ENCODE data around the gene NPS.

NPS gene, protein sequence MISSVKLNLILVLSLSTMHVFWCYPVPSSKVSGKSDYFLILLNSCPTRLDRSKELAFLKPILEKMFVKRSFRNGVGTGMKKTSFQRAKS

DNA sequence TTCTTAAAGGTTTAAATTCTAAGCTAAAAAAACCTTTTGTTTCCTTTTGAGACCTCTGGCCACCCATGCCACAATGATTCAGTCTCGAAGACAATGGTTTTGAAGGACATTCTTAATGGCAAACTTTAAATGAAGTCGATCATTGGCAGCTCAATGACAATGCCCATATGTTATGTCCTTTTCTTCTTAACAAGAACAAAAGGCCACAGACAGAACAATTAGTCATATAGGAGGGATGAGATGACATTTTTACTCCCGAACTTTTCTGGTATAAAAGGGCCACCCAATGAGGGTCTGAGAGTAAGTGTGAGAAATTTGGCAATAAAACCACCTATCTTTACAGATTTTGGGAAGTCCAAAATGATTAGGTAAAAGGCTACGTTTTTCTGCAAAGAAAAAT lies at the start of gene NPS:
TSS of gene NPS (plus strand) at position 301 of the 400 bp plus-strand sequence. CDS start at position 361, 60 bp downstream.
- DNase-seq (ENCODE audit: low spot score): no peak

DNA sequence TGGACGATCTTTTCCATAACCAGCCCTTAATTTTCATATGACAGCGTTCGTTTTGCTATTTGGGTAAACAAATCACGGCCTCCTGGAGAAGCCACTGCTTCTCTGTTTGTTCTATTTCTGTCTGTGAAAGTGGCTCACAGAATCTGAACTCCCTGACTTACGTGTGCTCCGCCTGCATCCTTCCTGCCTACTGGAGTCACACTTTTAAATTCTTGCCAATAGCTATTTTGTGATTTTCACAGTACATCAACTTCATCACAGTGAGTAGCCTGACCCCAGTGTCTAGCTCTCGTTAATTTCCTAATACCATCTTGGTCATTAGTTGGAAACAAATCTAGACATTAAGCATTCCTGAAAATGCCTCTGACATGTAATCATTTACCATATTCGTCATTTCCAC lies 49.0 kb upstream of the NPS start:
- DNase-seq (ENCODE audit: low spot score): no peak

DNA sequence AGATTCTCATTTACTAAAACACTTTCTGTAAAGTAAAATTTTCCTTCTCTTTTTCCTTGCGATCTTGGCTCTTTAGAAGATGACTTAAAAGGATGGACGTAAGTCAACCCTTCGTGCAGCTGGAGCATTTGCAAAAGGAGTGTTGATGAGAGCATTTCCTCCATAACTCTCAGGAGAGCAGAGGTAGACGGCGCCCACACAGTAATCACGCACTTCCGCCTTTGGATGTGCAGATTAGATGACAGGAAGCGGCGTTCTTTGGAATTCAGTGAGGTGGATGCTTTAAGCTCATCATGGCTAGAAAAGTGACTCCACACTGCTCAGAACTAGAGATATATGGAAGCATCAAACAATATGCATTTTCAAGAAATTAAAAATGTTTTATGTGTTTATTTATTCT lies 43.0 kb upstream of the NPS start:
- DNase-seq (ENCODE audit: low spot score): no peak

DNA sequence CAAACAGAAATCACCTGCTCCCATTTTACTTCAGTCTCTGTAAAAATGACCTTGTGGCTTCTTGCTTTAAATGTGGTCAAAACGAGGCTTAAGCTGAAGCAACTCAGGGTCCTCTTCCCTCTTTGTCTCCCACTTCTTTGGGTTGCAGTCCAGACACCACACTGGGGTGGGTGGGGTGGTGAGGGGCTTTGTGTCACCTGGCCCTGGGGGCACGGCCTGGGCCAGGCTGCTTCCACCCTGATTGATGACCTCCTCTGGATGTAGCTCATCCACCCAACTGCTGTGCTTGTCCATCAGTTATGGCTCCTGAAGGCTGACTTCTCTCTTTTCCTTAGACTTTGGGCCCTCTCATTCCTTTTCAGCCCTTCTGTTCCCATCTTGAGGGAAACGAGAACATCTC lies 26.8 kb upstream of the NPS start:
- no peak for DNase-seq (ENCODE audit: low spot score)

DNA sequence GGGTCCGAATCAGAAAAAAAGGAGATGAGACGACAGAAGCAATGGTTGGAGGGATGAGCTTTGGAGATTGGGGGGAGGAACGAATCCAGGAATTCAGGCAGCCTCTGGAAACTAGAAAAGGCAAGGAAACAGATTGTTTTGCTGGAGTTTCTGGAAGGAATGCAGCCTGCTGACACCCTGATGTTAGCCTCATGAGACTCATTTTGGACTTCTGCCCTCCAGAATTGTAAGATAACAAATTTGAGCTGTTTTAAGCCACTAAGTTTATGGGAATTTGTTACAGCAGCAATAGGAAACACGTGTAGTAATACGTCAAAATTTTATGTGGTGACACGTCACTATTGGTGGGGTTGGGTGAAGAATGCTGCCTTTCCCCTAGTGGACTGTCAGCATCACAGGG lies 25.6 kb upstream of the NPS start:
- no peak for DNase-seq (ENCODE audit: low spot score)

DNA sequence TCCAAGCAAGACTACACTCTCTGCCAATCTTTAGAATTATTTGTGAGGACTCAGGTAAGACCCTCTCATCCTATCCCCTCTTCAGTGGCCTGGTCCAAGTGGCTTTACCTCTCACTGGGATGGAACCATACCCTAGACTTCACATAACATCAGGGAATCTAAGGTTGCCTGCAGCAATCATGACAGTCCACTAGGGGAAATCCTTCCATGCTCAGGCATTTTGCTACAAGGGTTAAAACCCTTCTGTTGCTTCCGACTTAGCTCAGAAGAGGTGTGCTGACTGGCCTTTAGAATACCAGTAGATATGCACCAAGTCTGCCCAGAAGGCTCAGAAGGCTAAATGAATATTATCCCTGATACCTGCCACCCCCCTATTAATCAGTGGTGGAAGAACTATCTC lies 24.9 kb upstream of the NPS start:
- no peak for DNase-seq (ENCODE audit: low spot score)

DNA sequence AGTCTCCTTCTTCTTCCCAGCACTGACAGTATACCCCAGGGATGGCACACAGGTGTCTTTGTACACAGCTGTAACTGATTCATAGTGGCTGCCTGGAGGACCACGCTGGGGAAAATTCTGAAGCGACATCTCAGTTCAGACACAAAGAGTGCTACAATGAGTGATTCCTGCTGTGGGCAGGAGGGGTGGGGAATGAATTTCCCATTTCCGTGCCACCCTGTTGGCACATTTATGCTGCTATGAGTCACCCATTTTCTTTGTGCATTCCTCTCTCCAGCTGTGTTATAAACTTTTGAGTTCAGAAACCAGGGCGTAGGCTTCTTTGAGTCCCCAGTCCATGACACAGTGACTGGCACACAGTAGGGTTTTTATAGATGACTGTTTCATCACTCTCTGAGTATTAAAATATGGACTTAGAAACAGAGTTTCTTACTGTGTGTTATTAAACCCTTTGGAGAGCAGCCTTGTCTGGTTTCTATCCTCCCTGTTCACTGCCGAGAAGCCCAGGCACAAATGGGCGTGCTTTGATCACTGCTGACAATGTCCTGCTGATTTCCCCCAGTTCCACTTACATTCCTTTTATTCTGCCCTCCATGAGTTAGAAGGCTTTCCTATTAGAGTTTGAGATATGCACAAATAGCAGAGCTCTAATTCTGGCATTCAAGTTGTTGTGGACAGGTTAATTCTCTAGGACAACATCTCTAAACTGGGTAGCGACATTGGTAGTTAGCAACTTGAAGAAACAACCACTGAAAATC lies 24.0 kb upstream of the NPS start:
- no peak for DNase-seq (ENCODE audit: low spot score)

DNA sequence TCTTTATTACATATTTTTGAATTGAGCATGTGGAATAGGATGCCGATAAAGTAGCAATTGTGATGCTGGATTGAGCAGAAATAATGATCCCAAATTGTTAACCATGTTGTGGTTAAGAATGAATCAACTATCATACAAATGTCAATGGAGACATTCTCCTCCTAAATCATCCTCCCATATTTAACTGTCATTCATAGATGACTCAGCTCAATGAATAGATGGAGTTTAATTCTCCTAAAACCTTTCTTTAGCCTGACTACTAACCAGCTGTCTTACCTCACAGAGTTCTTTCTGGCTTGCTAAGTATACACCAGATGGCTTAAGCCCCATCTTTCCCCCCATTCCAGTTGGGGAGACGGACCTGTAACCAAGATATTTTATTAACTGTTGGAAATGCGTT lies 23.4 kb upstream of the NPS start:
- no peak for DNase-seq (ENCODE audit: low spot score)

DNA sequence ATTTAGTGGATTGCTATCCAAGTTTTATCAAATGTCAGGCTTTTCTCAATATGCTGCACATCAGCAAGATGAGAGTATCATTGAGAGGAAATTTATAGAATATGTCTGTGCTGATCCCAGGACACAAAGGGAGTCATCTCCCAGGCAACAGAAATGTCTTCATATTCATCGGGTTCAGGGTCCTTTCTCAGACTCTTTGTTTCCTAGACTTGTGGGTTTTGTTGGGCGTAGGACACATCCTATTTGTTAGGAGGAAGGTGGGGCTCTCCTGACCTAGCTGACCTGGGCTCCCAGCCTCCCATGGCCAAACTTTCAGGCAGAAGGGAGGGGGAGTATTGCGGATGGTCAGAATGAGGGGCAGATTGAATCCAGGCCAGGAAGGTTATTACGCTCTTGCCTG lies 22.9 kb upstream of the NPS start:
- no peak for DNase-seq (ENCODE audit: low spot score)

DNA sequence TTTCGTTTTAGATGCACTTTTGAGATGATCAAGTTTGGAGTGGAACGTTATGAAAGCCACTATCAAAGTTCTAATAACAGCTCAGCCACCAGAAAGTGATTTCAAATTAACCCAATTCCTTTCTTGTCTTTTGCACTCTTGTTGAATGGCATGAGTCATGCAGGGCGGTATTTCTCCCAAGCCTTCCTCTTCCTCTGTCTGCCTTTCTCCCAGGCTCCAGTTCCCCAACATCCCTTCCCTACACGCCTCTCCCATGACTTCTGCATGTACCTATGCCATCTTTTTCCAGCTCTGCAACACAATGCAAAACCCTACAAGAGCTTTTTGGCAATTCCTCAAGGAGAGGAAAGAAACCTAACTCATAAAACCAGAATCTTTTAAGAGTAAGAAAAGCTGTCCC lies 21.8 kb upstream of the NPS start:
- no peak for DNase-seq (ENCODE audit: low spot score)

DNA sequence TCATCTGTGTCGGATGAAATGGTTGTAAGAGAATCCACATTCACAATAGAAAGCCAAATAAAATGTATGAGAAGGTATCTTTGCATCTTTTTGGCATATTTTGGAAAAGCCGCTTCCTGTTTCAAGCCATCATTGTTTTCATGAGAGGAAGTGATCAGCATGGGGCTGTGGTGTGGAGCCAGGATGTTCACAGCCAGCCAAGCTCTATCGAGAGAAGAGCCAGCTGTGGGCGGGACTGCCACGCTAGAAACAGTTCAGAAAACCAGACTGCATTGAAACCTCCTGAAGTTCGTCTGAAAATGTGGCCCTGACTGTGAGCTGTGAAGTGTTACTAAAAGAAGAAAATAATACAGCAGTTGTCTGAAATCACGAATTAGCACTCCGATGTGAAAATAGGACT lies 21.2 kb upstream of the NPS start:
- DNase-seq (ENCODE audit: low spot score): peak; percentile 8

DNA sequence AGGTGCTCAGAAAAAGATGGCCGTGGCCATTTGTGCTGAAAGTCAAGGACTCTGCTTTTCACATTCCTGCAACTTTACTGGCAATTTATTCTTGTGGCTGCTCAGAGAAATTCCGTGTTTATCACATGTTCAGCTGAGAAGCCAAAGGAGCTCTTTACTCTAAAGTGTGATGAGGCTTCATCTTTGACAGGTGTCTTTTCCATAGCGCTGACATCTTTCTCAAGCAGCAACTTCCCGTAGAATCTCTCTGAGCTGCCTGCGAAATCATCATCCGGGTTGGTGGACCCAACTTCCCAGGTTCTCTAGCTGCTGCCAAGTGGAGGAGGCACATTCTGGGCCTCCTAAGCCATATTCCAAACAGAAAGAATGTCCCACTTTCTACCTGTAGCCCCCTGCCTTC lies 16.9 kb upstream of the NPS start:
- DNase-seq (ENCODE audit: low spot score): no peak

DNA sequence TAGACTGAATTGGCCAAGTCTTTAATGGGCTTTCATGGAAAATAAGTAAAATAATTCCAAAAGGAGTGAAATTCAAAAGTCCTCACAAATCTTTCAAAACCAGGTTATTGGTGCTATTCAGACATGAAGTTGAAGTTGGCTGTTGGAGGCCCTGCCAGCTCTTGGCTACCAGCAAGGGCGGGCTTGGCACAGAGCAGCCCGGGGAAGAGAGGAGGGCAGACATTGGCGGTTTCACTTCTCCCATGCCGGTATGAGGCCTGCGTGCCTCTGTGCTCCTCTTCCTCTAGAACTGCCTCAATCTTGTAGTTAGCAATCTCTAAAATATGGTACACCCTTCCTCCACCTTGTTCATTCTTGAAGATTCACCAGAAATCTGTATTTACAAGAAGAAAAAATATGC lies 16.4 kb upstream of the NPS start:
- DNase-seq (ENCODE audit: low spot score): no peak

DNA sequence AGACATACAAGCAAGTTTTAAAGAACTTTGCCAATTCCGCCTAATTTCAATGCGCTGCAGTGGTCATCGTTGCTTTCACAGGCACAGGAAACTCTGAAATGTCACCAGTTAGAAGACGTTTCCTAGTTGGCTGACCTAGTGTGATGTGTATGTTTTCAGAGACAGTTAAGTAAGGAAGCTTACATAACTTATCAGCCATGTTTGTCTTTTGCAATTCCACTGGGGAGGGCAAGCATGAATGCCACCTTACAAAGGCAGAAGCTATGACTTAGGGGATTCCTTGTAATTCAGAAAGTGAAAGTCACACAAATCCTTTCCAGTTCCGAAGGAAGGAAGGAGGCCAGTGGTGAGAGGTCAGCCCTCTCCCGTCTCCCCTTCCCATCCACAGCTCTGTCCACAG lies 15.0 kb upstream of the NPS start:
- DNase-seq (ENCODE audit: low spot score): no peak

DNA sequence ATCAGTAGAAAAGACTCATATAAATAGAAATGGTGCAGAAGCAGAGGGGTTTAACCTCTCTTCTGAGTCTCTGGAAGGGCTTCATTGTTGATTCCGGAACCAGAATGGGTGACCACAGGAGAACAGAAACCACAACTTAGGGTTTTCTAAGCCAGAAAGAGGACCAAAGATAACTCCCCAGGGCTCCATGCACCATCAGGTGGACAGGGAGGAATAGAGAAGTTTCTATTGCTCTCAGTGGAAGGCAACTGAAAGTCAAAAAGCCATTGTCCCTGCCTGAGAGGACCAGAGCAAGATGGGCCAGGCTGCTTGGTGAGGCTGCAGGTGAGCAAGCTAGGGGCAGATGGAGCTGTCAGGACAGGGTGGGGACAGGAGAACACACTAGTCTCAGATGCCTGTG lies 14.6 kb upstream of the NPS start:
- no peak for DNase-seq (ENCODE audit: low spot score)

DNA sequence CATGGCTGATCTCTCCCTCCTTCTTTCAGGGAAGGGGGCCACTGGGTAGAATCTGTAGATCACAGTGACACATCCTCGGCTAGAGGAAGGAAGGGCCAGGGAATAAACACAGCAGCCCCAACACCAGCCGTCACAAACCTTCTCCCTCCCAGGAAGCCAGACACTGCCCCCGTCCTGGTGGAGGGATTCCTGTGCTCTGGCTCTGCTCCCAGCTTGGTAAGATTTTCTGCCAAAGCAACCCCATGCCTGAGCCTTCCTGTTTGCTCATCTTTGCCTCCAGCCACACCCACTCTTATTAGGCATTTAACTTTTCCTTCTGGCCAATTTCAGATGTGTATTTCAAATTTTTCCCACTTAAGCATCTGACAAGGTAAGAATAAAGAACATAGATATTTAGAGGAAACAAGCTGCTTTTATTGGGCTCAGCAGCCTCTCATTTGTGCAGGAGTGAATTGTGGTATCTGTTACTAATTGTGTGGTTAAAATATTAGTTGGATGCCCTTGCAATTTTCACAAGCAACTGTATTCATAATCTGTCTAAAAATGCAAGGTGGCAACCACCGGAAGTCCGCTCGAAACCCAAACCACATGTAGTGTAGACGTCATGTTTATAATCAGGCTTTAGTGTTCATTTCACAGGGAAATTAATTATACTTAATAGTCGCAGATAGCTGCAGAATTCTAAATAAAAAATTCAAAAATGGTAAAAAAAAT lies 13.2 kb upstream of the NPS start:
- no peak for DNase-seq (ENCODE audit: low spot score)

DNA sequence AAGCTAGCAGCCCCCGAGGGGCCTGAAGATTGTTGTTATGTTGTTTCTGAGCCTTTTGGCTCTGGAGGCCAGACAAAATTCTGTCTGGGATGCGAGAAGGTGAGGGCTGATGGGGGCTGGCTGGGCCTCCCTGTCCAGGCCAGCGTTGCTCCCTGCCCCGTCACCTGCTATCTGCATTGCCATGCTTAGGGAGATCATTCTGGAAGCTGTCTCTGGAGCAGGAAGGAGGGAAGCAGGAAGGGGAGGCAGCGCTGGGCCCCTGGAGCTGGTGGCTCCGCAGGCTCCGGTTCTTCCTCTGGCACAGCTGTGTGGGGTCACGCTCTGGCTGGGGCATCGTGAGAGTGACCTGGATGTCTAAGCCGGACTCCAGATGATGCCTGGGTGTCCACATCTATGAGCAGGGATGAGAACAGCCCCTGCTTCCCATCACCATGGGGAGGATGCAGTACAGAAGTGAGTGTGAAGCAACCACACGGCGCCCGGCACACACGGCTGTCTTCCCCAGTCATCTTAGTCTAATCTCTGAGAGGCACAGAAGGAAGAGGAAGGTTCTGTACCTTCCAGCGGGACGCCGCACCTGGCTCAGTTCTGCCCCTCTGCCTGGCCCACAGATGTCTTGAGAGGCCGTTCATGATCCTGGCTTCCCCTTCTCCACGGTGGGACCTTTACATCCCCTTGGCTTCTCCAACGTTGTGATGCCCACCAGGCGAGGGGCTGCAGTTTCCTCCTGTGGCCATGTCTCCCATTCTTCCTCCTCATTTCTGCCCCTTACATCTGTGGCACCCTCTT lies 11.9 kb upstream of the NPS start:
- no peak for DNase-seq (ENCODE audit: low spot score)

DNA sequence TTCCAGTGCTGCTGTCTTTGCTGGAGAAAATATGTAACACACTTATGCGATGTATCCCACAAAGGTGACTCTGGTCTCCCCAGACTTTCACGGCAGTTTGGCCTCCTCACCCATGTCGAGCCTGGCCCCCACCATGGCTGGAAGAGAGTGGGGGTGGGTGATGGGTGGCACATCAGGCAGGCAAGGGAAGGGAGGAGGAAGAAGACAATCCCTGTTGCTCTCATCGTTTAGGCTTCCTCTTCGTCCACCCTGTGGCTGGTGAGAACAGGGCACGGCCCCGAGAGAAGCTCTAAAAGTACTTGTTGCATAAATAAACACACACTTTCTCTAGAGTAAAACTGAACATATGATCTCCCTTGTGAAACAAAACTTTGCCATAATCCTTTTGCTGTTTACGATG lies 11.2 kb upstream of the NPS start:
- DNase-seq (ENCODE audit: low spot score): no peak

DNA sequence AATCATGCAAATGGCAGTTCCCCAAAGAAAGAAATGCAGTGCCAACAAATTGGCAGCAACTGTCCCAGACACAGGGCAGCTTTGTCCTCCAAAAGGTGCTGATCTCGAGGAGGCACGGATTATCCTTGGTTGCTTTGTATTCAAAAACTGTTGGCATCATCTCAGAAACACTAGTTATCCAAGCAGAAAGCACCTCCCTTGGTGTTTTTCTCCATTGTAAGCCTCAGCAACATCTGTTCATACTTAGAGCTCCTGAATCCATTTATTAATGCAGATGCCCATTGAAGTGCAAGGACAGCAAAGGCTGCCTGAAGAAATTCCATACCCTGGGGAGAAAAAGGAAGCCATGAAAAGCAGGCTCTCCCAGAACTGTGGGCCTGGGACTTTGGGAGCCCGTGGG lies 1.1 kb upstream of the NPS start:
- DNase-seq (ENCODE audit: low spot score): no peak

DNA sequence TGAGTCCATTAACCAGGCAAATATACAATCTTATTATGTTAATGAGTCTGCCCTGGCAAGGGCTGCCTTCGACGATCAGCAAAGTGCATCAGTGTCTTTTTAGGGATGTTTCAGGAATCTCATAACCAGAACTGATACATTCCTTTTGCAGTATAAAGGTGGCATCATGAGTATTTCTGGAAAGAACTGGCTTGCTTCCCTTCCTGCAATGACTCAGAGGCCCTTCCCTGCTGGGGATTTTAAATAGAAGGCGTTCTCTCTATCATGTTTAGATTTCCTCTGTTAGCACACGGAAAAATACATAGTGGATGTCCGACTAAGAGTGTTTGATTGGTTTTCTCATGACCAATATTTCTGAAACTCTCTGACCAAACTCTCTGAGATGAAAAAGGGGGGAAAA lies 1.8 kb downstream of the NPS start:
- peak; percentile 5 for DNase-seq (ENCODE audit: low spot score)

DNA sequence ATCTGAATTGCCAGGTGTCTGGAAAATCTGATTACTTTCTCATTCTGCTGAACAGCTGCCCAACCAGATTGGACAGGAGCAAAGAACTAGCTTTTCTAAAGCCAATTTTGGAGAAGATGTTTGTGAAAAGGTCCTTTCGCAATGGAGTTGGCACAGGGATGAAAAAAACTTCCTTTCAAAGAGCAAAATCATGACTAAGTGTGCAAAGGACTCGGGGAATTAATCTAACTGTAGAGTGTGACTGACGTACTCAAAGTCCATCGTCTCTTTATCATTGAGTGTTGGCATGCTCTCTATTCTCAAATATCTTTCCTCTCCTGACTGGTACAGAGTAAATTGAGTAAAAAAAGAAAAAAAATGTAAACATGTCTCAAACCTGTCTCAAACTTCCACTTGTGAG lies 3.3 kb downstream of the NPS start:
- no peak for DNase-seq (ENCODE audit: low spot score)

DNA sequence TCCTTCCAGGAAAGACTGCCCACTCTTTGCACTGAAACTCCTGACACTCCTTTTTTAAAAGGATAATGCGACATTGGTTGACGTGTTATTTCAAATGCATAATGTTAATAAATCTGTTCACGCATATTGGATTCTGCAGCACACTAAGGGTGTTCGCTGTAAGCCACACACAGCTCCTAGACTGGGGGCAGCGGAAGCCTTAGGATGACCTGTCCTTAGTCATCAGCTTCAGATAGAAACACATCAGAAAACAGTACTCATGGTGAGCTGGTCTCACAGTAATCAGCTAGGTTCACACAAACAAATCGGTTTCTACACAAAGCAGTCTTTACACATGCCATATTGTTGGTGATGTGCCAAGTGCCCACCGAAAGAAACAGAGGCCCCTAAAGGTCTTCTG lies 4.3 kb downstream of the NPS start:
- DNase-seq (ENCODE audit: low spot score): no peak

DNA sequence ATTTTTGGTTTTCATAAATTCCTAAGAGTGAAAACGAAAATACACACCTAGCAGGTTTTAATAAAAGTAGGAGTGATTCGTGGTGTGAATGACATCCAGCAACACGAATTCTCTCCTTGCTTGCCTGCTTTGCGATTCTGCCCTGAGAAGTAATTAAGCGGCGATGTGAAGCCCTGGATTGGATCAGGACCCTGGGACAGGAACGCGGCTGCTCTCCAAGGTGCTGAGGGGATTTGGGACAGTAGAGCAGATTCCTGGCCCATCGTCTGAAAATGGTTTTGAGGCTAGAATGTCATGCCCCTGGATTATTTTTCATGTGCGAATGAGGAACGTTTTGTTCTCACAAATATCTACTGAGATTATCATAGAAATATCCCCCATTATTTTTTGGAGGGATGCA lies 7.8 kb downstream of the NPS start:
- DNase-seq (ENCODE audit: low spot score): no peak

All from cerebellar cortex (tissue), 1 donor.